GM12864 (cell line): ENCODE results near the gene FAM174A.

Source experiments
- DNase-seq: peaks from one replicate; pipeline ENCODE4 v3.0.0-alpha.2; 2011; ENCODE audit warnings: low read depth
- H3K4me3 ChIP-seq: 2 replicates; pipeline ENCODE4 v1.5.1; 2011; ENCODE audit warnings: mild to moderate bottlenecking, low read depth, low read length, control low read depth
- CTCF ChIP-seq: IDR thresholded peaks from 2 replicates; pipeline ENCODE4 v1.5.1; 2011; ENCODE audit warnings: low read depth, mild to moderate bottlenecking, moderate library complexity, low read length, control low read depth, inconsistent platforms; ENCODE audit errors: missing control alignments

FAM174A gene

DNA sequence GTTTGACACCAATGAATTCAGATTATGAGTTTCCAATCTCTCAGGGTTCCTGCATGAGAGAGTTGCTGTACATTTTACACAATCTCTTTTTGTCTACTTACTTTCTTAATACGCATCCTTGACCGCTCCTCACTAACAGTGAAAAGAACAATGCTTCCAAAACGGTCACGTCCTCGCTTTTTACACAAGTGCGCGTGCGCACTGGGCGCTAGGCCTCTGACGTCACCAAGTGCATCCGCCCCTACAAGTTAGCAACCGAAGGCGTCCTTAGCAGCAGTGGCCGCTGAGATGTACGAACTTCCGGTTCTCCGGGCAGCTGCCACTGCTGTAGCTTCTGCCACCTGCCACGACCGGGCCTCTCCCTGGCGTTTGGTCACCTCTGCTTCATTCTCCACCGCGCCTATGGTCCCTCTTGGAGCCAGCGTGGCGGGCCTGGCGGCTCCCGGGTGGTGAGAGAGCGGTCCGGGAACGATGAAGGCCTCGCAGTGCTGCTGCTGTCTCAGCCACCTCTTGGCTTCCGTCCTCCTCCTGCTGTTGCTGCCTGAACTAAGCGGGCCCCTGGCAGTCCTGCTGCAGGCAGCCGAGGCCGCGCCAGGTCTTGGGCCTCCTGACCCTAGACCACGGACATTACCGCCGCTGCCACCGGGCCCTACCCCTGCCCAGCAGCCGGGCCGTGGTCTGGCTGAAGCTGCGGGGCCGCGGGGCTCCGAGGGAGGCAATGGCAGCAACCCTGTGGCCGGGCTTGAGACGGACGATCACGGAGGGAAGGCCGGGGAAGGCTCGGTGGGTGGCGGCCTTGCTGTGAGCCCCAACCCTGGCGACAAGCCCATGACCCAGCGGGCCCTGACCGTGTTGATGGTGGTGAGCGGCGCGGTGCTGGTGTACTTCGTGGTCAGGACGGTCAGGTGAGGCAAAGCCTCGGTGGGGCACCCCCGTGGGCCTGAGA lies at the start of gene FAM174A:
TSS of gene FAM174A (plus strand) at position 315 of the 946 bp plus-strand sequence. CDS start at position 472, 157 bp downstream.
- no peak for TF ChIP-seq CTCF

DNA sequence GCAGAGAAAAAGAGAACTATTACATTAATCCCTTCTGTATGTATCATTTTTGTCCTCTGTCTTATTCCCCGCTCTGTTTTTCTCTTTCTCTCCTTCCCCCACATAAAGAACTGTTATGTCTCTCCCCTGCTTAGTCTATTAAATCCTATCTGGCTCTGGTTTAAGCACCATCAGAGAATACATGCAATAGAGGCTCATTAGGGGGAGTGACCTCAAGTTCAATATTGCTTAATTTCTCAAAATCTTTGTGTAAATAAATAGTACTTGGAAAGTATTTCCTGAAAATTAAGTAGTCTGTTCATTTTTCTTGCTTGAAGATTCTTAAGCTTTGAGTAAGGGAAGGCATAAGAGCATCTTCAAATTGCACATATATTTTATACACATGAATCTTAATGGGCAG lies 41.2 kb upstream of the FAM174A start:
- no peak for TF ChIP-seq CTCF
- H3K4me3 ChIP-seq = no peak overlapping the region
- no peak for DNase-seq

More for the DNA sequence above, at the start of gene FAM174A:
- H3K4me3 ChIP-seq = peak within 1 kb of the TSS; percentile 85
- DNase-seq = peak; percentile 90

DNA sequence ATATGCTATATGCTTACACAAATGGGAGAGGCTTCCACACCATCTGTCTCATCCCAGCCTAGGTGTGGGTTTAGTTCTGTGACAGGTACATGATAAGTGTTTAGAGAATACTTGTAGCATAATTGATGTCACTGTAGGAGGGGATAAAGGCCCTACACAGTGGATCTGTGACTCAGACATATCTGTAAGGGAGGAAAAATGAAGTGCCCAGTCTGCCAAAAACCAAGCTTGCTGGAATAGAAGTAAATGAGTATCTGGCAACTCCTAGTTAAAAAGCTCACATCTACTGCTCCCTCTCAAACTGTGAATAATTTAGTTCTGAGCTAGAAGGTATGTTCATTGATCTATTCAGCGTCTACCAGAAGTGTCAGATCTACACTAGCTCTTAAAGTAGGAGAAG lies 38.9 kb upstream of the FAM174A start:
- DNase-seq = no peak
- no peak for TF ChIP-seq CTCF
- H3K4me3 ChIP-seq = no peak overlapping the region

DNA sequence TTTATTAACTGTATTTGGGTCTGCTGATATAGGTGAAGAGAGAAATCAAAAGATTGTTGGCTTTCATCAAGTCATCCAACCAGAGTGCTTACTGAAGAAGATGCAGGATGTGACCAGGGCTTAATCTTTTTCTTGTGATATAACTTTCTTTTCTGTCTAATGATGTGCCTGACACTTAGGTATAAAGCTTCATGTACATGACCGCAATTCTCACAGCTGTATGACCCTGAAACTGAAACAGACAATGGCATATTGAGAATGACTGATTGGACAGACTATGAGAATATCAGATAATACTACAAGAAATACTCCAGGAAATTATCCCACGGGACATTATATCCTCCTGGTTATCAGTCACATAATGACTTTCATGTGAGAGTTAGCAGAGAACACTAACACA lies 32.5 kb upstream of the FAM174A start:
- TF ChIP-seq CTCF = no peak
- H3K4me3 ChIP-seq = no peak overlapping the region
- DNase-seq = no peak

DNA sequence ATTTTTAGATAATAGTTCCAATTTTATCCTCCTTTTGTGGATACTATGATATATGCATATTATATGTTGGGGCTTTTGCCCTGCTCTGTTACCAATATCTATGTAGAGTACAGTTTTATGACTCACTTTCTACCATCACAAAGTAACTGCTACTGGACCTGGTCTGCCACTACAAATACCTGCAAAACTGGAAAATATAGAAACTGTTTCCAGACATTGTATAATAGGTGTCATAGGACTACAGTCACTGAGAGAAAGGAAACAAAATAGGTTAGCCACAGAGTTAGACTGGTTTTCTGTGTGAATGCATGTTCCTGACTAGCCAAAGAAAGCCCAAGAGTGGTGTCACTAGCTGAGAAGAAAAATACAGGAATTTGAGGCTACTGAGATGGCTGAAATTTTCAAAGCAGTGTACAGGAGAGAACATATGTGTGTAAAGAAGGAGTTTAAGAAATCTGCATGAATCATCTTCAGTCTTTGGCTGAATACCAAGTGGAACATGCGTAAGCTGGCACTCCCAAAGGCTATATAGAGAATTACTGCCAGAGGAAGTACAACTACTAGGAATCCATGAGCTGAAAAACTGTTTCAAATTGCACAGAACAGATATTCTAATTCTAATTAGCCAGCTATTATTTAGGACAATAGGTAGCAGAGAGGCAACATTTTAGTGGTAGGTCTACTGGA lies 29.0 kb upstream of the FAM174A start:
- TF ChIP-seq CTCF = no peak
- no peak overlapping the region for H3K4me3 ChIP-seq
- no peak for DNase-seq

DNA sequence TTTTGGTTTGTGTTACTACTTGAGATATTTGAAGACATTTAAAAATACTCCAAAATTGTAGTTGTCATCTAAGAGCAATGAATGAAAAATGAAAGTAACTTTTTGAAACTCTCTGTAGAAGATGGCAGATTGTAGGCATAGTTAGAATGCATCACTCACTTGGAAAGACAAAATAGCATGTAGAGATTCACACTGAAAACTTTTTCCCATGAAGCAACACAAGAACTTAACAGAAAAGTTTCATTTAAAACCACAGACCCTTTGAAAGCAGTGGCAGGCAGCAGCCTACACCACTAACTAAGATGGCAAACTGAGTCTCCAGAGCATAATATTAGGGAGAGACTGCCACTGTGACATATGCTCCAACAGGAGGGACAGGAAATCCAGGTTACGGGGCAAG lies 18.9 kb upstream of the FAM174A start:
- no peak for TF ChIP-seq CTCF
- no peak overlapping the region for H3K4me3 ChIP-seq
- DNase-seq = no peak
